ENCODE data around the gene POLD2.
A peak's percentile ranks its signal among the peaks of the same experiment; 100 is the strongest.

Gene POLD2

DNA sequence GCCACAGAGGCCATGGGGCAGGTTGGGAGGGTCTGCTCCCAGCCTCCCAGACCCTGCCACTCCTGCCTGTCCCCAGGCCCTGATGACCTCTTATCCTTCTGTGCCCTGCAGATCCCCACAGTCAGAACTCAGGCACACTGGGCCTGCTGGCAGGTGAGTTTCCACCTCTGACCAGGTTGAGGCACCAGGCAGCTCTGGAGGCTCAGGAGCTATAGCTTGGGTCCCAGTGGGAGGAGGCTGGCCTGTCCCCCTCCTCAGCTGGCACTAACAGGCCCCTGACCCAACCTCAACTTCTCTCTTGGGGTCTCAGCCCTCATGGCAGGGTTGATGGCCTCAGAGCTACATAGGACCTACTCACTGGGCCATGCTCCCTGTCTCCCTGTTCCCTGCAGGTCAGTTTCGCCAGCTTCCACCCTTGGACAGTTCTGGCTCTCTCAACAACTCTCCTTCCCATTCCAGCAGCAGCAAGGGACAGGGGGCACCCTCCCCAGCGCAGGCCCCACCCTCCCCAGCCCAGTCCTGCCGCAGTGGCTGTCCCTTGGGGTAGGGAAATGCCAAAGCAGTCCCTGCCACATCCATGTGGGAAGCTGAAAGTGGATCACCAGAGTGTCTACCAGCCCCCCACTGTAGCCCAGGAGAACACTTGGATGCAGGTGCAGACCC lies 21.9 kb downstream of the POLD2 start:
- no peak for DNase-seq

DNA sequence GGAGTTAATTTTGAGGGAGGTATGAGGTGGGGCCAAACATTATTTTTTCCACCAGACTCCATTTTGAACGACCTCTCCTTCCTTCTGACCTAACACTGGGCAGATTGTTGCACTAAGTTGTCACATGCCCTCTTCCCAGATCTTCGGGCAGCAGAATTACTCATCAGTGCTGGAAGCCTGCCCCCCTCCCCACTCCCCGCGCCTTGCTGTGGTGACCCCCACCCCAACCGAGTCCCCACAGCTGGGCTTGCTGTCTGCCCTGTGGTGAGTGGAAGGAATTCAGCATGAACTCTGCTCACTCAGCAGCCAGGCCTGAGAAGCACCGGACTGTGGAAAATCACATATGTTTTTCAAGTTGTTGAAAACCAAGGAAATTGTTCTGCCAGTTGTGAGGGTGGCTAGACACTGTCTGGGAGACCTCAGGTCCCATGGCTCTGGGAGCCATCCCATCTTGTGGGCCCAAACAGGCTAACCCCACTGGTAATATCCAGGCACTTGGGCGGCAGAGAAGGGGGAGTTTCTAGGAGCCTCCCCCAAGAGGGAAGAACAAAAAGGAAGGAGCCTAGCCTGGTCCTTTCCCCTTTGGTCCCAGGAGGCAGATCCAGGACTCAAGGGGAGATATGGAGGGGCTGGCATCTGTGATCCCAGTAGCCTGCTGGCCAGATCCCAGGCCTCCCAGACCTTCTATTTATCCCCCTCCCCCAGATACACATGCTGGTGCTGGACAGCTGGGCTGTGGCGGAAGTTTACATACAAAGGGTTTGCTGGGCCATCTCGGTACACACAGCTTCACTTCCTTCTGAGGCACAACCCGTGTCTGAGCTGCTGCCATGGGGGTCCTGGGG lies 22.7 kb downstream of the POLD2 start:
- no peak for DNase-seq

DNA sequence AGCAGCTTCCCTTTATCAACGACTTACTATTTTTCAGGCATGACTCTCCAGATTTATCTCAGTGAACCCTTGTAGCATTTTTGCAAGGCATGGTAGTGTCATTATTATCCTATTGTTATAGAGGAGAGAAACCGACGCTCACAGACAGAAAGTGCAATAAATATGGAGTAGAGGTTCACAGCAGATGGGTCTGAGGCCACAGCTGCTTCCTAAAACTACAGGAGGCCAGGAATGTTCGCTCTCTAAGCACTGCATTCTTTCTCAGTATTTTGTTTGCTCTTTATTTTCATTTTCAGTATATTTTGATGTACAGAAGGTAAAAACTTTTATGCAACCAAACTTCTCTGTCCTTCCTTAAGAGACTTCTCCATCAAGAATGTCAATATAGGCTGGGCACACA lies 23.7 kb downstream of the POLD2 start:
- no peak for DNase-seq

DNA sequence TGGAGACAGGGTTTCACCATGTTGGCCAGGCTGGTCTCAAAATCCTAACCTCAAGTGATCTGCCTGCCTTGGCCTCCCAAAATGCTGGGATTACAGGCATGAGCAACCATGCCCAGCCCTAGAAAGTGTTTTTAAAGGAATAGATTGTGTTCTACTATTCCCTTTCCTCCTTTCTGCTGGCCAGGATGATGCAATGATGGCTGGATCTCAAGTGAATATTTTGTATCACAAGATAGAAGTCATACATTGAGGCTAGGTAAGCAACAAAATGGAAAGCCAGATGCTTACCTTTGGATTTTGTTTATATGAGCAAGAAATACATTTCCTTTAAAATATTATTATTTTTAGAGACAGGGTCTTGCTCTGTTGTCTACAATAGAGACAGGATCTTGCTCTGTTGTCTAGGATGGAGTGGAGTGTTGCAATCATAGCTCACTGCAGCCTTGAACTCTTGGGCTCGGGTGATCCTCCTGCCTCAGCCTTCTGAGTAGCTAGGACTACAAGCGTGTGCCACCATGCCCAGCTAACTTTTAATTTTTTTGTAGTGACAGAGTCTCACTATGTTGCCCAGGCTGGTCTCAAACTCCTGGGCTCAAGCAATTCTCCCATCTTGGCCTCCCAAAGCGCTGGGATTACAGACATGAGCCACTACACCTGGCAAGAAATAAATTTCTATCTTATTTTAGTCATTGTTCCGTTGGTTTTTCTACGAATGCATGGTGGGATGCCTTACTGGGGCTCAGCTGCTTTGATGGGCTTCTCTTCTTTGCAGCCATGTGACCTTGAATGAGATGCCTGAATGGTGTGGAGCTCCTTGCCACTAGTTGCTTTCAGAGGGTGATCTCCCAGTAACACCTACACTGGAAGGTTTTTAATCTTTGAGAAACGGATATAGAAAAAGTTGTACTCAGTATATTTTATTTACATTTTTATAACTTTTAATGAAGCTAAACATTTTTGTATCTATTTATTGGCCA lies 25.0 kb downstream of the POLD2 start:
- no peak for DNase-seq

GRCh38 chr7:44097064-44097932 lies 26.1 kb downstream of the POLD2 start:
- peak in 1 of 2 experiments; percentile 26 for DNase-seq

DNA sequence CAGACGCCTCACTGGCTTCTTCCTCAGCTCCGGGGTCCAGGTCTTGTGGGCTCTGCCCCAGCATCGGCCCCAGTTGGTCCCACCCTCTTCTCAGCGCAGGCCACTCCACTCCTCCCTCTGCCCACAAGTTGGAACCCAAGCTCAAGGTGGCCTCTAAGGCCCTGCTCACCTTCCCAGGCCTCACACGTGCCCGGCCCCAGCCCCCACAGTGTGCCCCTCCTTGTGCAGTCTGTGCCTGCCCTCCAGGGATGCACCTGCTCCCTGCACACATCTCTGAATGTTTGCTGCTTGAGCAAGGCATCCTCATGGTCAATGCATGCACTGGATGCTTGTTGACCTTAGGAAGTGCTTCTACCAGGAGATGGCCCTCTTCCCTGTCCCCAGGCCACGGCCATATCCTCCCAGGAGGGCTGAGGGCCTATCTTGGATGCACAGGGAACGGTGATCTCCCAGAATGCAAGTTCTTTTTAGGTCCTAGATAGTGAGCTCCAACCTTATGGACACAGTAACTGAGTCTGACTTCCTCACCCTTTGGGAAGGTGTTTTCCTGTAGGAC lies 26.9 kb downstream of the POLD2 start:
- no peak for DNase-seq

GRCh38 chr7:44095781-44096180 lies 27.6 kb downstream of the POLD2 start:
- no peak for DNase-seq

DNA sequence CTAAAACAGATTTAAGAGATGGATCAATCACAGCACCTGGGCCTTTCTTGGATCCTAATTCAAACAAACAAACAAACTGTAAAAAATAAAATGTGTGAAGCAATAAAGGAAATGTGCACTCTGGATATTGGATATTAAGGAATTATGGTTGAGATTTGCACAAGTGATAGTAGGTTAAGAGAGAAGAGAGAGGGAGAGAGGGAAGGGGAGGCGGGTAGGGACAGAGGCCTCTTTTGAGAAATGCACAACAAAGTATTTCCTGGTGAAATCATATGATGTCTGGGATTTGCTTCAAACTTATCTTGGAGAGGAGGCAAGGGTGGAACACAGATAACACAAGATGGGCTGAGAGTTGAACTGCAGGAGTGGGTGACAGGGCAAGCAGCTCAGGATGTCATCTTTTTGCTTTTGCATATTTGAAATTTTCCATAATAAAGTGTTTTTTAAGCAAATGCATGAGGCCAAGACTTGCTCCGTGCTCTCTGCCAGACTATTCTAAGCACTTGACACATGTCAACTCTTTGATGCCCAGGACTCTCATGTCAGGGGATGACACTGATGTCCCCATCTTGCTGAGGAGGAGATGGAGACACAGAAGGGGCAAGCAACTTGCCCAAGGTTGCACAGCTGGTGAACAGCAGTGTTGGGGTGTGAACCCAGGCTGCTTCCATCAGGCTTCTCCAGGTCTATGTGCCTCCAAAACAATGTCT lies 28.3 kb downstream of the POLD2 start:
- no peak for DNase-seq

GRCh38 chr7:44094365-44094764 lies 29.0 kb downstream of the POLD2 start:
- DNase-seq, result no peak

GRCh38 chr7:44093102-44093641 lies 30.2 kb downstream of the POLD2 start:
- DNase-seq, result no peak

GRCh38 chr7:44087911-44088838 lies 35.2 kb downstream of the POLD2 start:
- DNase-seq, result no peak

DNA sequence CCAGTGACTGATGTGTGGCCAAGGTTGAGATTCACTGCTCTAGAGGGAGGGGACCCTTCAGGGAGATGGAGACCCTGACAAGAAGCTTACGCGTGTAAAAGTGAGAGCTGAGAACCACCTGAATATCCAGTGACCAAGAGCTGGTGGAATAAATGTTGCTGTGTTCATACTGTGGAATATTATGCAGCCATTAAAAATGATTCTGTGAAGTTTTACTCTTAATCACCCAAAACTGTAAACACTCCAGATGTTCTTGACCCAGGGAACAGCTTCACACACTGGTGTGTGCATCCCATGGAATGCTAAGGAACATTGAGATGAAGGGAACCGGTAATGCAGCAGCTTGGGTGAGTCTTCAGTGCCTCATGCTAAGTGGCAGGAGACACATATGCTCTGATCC lies 36.7 kb downstream of the POLD2 start:
- DNase-seq, result no peak

- peak in 1 of 2 experiments; percentile 38 for DNase-seq
Observed at GRCh38 chr7:44085546-44085945, 37.8 kb downstream of the POLD2 start.

GRCh38 chr7:44084701-44085100 lies 38.6 kb downstream of the POLD2 start:
- DNase-seq, result no peak

DNA sequence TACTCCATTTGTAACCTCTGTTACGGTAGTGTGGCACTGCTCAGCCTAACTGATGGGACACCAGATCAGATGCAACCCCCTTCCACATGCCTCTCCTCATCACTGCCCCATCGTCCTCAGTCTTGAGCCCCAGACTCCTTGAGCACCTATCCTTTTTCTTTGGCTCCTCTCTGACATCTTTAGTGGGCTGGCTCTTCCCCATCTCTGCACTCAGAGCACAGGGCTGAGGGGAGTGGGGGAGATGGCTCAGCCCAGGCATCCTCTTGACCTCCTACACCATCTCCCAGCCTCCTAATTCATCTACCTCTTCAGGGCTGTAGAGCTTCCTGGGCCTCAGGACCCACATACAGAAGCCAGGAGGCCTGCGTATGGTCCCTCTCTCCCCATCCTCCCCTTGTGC lies 39.6 kb downstream of the POLD2 start:
- no peak for DNase-seq

GRCh38 chr7:44082541-44083207 lies 40.7 kb downstream of the POLD2 start:
- peak; percentile 99 to 100 for DNase-seq

DNA sequence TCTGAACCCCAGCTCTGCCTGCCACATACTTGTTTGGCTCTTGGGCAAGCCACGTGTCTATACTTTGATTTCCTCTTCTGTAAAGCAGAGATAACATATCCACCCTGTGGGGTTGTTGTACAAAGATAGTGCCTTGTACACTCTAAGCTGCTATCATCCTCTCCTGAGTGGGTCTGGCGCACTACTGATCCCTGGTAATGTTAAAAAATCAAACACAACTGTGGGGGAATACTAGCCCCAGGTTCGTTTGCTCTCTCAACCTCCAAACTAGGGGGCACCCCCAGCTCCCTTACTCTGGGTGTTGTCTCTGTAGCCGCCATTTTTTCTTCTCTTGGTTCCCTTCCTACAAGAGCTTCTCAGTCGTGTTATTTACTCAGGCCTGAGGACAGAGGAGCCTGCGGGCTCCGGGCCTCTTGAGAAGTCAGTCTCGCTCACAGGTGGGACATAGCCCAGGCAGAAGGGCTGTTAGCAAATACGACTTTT lies 42.0 kb downstream of the POLD2 start:
- peak; percentile 64 to 67 for DNase-seq

- no peak for DNase-seq
Observed at GRCh38 chr7:44080686-44081265, 42.6 kb downstream of the POLD2 start.

GRCh38 chr7:44080118-44080517 lies 43.2 kb downstream of the POLD2 start:
- no peak for DNase-seq

Data from Kasumi-1 (cell line).